BE2C (cell line): ENCODE results near the gene CD248.

Source experiments
- DNase-seq: peaks from one replicate; pipeline ENCODE4 v3.0.0-alpha.2; 2020
- H3K27me3 ChIP-seq: fragments of 250-450 bp; sonication (Bioruptor Pico); 2 replicates; pipeline ENCODE4 v1.5.1; 2020; ENCODE audit warnings: mild to moderate bottlenecking
- H3K36me3 ChIP-seq: fragments of 250-450 bp; sonication (Bioruptor Pico); 2 replicates; pipeline ENCODE4 v1.5.1; 2020; ENCODE audit warnings: mild to moderate bottlenecking
- H3K4me1 ChIP-seq: fragments of 250-450 bp; sonication (Bioruptor Pico); 2 replicates; pipeline ENCODE4 v1.5.1; 2020
- H3K4me3 ChIP-seq: 2 replicates; pipeline ENCODE4 v1.5.1; 2011; ENCODE audit warnings: low read depth, low read length
- H3K9me3 ChIP-seq: fragments of 250-450 bp; sonication (Bioruptor Pico); 2 replicates; pipeline ENCODE4 v1.5.1; 2020
- CTCF ChIP-seq: IDR thresholded peaks from 2 replicates; pipeline ENCODE4 v1.5.1; 2012; ENCODE audit warnings: mild to moderate bottlenecking, low read depth, low read length

CD248 gene

DNA sequence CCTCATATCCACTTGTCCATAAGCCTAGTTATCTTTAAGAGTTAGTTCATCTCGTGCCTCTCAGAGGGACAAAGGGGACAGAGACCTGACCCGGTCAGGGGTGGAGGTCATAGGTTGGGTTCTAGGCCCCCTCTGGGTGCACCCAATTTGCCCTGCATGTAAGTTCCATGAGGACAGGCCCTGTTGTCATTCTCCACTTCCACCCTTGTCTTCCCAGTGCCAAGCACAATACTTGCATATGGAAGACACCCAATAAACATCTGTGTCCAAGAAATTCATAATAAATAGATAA, 26.6 kb downstream of the CD248 start:
- H3K4me3 ChIP-seq: peak overlapping the region; percentile 93

GRCh38 chr11:66289548-66290329, 27.1 kb downstream of the CD248 start:
- Histone ChIP-seq H3K9me3 (no peaks in the 10 kb centered on the region), H3K4me3 (peak overlapping the region; percentile 93), H3K4me1 (peaks cover 5% of the 10 kb centered on the region), H3K27me3 (no peaks in the 10 kb centered on the region), H3K36me3 (peaks cover 10% of the 10 kb centered on the region; the same call in 1 of the 2 replicates)
- no peak for TF ChIP-seq CTCF
- DNase-seq: no peak

More for the DNA sequence above, 26.6 kb downstream of the CD248 start:
- TF ChIP-seq CTCF: no peak
- Histone ChIP-seq H3K36me3 (peaks cover 5% of the 10 kb centered on the region; the same call in 1 of the 2 replicates), H3K9me3 (no peaks in the 10 kb centered on the region), H3K27me3 (no peaks in the 10 kb centered on the region), H3K4me1 (peaks cover 5% of the 10 kb centered on the region)
- DNase-seq: no peak

GRCh38 chr11:66288671-66289547, 27.9 kb downstream of the CD248 start, which contains the start of gene YIF1A:
YIF1A (minus strand) TSS chr11:66289143; CDS start chr11:66288985, 158 bp downstream.
- Histone ChIP-seq H3K27me3 (no peaks in the 10 kb centered on the region), H3K36me3 (peaks cover 18% of the 10 kb centered on the region; the same call in 1 of the 2 replicates), H3K4me1 (peaks cover 5% of the 10 kb centered on the region), H3K4me3 (peak within 1 kb of the TSS; percentile 93), H3K9me3 (no peaks in the 10 kb centered on the region)
- TF ChIP-seq CTCF: no peak
- peak; percentile 100 for DNase-seq

DNA sequence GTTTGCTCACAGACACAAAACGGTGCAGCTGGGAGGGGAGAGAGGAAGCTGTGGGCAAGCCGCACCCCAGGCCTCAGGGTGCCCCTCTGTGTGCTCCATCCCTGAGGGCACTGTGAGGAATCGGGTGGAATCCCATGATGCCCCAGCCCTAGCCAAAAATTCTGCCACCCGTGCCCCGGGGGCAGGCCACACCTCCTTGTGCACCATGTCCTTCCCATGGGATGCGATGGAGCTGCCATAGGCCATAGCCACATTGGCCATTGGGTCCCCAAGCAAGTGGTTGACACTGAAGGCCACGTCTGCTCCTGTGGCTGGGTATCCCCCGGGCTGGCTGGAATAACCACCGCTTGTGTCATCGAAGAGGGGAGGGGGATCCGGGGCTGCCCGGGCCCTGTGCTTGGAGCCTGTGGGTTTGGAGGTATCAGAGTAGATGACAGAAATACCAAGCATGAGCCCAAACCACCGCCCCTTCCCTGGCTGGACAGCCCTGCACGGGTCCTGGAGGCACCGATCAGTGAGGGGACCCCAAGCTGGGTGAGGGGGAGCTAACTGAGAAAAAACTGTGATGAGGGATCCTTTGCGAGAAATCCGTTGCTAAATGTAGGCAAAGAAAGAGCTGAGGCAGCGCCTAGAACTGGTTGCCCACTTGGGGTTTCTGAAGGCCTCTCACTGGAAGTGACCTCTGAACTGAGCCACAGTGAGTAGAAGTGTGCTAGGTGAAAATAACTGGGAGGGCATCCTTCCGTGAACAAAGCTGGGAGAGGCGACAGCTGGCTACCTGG, 28.8 kb downstream of the CD248 start:
- DNase-seq: no peak
- H3K4me1 ChIP-seq: peaks cover 6% of the 10 kb centered on the region

More for the DNA sequence above, 28.8 kb downstream of the CD248 start:
- Histone ChIP-seq H3K27me3 (no peaks in the 10 kb centered on the region), H3K4me3 (peak overlapping the region; percentile 93), H3K9me3 (no peaks in the 10 kb centered on the region), H3K36me3 (peaks cover 22% of the 10 kb centered on the region; the same call in 1 of the 2 replicates)
- no peak for TF ChIP-seq CTCF
